AG04449 (cell line): Measurements from ENCODE around the gene ROPN1L.
"Not testable (repeated sequence)": the region's sequence is repeated elsewhere in the genome, so short reads cannot be mapped to it uniquely, and the experiment has no call there.

Source experiments
- CTCF ChIA-PET: fragments of 350-600 bp; formaldehyde crosslinking; extraction: SDS; loops from one replicate; lab custom pipeline; 2021; ENCODE audit warnings: antibody characterized with exemption; lab: Yijun Ruan, JAX
- POLR2A ChIA-PET: fragments of 400-600, 350-600 bp; formaldehyde crosslinking; extraction: SDS; loops from one replicate; lab custom pipeline; 2020; ENCODE audit warnings: antibody characterized with exemption, inconsistent platforms; lab: Yijun Ruan, JAX
- DNase-seq: peaks from one replicate; pipeline ENCODE4 v3.0.0-alpha.2; 2010; ENCODE audit warnings: low read depth, low spot score
- H3K4me3 ChIP-seq: 2 replicates; pipeline ENCODE4 v1.5.1; 2011; ENCODE audit warnings: low read depth, mild to moderate bottlenecking, control low read depth, low read length
- TF ChIP-seq, protein P1 (sequence below): IDR thresholded peaks from one replicate; pipeline ENCODE4 v1.5.1; 2011; ENCODE audit warnings: mild to moderate bottlenecking, moderate library complexity, low read length, control low read depth, inconsistent platforms; ENCODE audit not compliant: insufficient read depth; ENCODE audit errors: missing control alignments

ROPN1L gene

DNA sequence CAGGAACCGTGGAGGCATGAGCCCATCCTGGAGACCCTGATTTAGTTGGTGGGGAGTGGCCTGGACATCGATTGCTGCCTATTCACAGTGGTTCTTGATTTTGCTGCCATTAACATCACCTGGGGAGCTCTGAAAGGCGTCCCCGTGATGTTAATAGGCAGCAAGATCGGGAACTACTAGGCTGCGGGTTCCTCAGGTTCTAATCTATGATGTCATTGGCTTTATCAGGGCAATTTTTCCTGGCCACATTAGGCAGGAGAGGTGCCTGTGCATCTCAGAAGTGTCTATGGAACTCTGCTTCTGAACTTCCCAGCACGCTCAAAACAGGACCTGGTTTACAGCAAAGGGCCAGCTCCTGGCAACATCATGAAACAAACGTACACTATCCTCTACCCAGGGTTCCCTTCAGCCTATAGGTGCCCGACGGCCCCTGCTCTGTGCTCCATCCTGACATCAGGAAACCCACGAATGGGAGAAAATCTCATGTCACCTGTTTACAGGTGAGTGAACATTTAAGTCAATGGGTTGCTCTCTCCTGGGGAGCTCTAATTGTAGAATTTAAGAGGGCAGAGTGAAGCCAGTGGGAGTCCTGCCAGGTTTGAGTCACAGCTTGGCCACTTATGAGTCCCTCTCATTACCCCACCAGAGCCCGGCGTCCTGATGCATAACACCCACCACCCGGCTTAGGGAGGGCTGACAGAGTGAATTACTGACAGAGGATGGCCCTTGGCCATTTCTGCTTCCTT lies 49.4 kb downstream of the ROPN1L start:
- TF ChIP-seq, protein P1, sequence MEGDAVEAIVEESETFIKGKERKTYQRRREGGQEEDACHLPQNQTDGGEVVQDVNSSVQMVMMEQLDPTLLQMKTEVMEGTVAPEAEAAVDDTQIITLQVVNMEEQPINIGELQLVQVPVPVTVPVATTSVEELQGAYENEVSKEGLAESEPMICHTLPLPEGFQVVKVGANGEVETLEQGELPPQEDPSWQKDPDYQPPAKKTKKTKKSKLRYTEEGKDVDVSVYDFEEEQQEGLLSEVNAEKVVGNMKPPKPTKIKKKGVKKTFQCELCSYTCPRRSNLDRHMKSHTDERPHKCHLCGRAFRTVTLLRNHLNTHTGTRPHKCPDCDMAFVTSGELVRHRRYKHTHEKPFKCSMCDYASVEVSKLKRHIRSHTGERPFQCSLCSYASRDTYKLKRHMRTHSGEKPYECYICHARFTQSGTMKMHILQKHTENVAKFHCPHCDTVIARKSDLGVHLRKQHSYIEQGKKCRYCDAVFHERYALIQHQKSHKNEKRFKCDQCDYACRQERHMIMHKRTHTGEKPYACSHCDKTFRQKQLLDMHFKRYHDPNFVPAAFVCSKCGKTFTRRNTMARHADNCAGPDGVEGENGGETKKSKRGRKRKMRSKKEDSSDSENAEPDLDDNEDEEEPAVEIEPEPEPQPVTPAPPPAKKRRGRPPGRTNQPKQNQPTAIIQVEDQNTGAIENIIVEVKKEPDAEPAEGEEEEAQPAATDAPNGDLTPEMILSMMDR = no peak
- no peak overlapping the region for H3K4me3 ChIP-seq
- CTCF ChIA-PET = interaction anchor here (2.9 kb wide), 1 partner anchor 9 kb away, joined by 21 read pairs; no protein-coding TSS in a partner anchor
- POLR2A ChIA-PET = no interaction called here
- no peak for DNase-seq

DNA sequence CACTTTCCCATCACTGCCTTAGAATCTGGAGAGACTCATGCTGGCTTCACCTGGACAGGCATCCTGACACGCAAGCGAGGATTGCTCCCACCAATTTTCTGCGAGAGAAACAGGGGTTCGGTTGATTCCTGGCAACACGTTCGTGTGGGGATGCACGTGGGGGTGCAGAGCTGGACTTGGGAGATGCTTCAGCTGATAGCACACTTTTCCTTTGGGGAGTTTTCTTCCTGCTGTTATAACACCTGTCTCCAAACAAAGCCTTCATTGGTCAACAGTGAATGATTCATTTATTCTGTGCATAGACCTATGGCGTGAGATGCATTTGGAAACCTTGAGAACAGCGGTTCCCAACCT lies 50.0 kb downstream of the ROPN1L start:
- TF ChIP-seq, protein P1 = no peak
- no peak for DNase-seq
- H3K4me3 ChIP-seq = no peak overlapping the region
- ChIA-PET POLR2A (no interaction called here), CTCF (no interaction called here)

DNA sequence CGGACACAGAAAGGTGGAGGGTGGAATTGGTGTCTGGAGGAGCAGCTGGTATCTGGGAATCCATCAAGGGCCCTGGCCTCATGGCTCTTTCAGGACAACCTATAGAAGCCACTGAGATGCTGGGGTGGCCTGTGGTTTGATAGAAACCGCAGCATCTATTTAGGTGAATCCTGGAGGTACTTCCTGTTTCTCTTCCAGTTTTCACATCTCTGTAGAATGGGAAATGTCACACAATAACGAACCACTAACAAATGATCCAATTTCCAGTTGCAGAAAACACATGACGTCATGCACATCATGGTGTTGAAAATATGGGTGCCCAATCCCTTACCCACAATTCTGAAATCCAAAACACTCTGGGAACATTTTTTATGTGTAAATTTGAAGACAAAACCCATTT lies 52.2 kb downstream of the ROPN1L start:
- POLR2A ChIA-PET = no interaction called here
- H3K4me3 ChIP-seq = no peak overlapping the region
- TF ChIP-seq, protein P1 = no peak
- CTCF ChIA-PET = no interaction called here
- DNase-seq = no peak

DNA sequence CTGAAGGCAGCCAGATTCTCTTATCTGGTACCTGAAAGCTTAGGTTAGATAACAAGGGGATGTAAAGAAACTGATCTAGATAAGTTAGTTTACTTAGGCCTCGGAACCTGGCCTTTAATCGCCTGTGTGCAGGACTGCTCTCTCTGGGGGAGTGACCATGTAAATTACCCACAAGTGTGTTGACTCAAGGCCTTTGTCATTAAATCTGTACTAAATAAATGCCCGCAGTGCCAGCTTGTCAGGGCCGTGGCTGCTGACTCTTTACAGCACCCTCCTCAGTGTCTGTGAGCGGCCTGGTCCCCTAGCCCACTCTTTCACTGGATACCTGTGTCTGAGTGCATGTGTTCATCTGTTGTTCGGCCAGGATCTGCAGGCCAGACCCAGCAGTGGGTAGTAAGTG lies 52.8 kb downstream of the ROPN1L start:
- POLR2A ChIA-PET, H3K4me3 ChIP-seq, DNase-seq: not testable (repeated sequence)
- CTCF ChIA-PET = interaction anchor here (1.1 kb wide), 1 partner anchor 16 kb away, joined by 3 read pairs; no protein-coding TSS in a partner anchor

DNA sequence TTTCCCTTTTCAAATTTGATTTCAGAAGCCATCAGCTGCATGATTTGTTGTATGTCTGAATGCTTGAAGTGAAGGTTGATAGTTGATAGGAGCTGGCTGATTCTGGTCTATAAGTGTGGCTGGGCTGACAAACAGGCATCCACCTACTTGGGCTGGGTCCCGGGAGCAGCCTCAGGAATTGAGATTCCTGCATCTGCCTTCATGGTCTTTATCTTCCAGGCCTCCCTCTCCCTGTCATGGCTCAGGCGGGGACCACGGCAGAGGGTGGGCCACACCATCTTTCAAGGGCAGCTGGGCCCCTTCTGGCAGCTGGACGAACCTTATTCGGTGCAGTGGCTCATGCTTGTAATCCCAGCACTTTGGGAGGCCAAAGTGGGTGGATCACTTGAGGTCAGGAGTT lies 55.9 kb downstream of the ROPN1L start:
- H3K4me3 ChIP-seq = no peak overlapping the region
- TF ChIP-seq, protein P1 = no peak
- no peak for DNase-seq
- ChIA-PET CTCF (interaction anchor here (2.2 kb wide), 1 partner anchor 131 kb away, joined by 9 read pairs; no protein-coding TSS in a partner anchor), POLR2A (no interaction called here)

DNA sequence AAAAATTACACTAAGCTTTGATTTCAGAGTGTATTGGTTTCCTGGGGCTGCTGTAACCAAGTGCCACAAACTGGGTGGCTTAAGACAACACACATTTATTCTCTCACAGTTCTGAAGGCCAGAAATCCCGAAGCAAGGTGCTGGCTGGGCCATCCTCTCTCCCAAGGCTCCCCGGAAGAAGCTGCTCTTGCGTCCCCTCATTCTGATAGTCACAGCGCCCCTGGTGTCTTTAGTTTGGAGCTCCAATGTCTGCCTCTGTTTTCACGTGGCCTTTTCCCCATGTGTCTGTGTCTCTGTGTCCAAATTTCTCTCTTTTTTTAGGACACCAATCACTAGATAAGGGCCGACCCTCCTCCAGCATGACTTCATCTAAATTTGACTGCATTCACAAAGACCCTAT lies 56.7 kb downstream of the ROPN1L start:
- DNase-seq = no peak
- CTCF ChIA-PET = interaction anchor here (1.0 to 3.9 kb wide), 4 partner anchors 9 to 130 kb away, joined by 3 to 21 read pairs (median 6); no protein-coding TSS in a partner anchor
- TF ChIP-seq, protein P1 = no peak
- POLR2A ChIA-PET = interaction anchor here (0.6 kb wide), 1 partner anchor 10 kb away, joined by 3 read pairs; no protein-coding TSS in a partner anchor
- no peak overlapping the region for H3K4me3 ChIP-seq
